HUES48 (cell line): Measurements from ENCODE around the gene RHOF.
A peak's percentile ranks its signal among the peaks of the same experiment; 100 is the strongest.

Experiments used
- H3K27ac ChIP-seq: one replicate; pipeline ENCODE4 v1.7.0; 2013; ENCODE audit warnings: low read depth, low read length, inconsistent platforms
- H3K27me3 ChIP-seq: 2 replicates; pipeline ENCODE4 v1.6.1; 2013; ENCODE audit warnings: mild to moderate bottlenecking, low read length; ENCODE audit not compliant: control insufficient read depth, insufficient read depth
- H3K36me3 ChIP-seq: 2 replicates; pipeline ENCODE4 v1.6.1; 2013; ENCODE audit warnings: low read length; ENCODE audit not compliant: control insufficient read depth, insufficient read depth
- H3K4me1 ChIP-seq: 2 replicates; pipeline ENCODE4 v1.6.1; 2013; ENCODE audit warnings: mild to moderate bottlenecking, low read length; ENCODE audit not compliant: control insufficient read depth, insufficient read depth
- H3K4me3 ChIP-seq: 2 replicates; pipeline ENCODE4 v1.5.1; 2013; ENCODE audit warnings: mild to moderate bottlenecking, low read depth, low read length
- H3K9ac ChIP-seq: 2 replicates; pipeline ENCODE4 v1.6.1; 2013; ENCODE audit warnings: mild to moderate bottlenecking, low read depth, low read length, moderate library complexity
- H3K9me3 ChIP-seq: 2 replicates; pipeline ENCODE4 v1.6.1; 2013; ENCODE audit warnings: low read length; ENCODE audit not compliant: control insufficient read depth, insufficient read depth

Gene RHOF

DNA sequence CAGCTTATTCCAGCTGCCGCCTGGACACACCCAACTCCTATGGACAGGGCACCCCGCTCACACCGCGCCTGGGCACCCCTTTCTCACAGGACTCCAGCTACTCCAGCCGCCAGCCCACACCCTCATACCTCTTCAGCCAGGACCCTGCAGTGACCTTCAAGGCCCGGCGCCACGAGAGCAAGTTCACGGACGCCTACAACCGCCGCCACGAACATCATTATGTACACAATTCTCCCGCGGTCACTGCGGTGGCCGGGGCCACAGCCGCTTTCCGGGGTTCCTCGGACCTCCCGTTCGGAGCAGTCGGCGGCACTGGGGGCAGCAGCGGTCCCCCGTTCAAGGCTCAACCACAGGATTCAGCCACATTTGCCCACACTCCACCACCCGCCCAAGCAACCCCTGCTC, 16.2 kb upstream of the RHOF start:
- Histone ChIP-seq H3K4me1 (peaks cover 31% of the 10 kb centered on the region), H3K36me3 (peaks cover 58% of the 10 kb centered on the region), H3K4me3 (no peak overlapping the region), H3K9me3 (no peaks in the 10 kb centered on the region), H3K9ac (no peak overlapping the region), H3K27me3 (no peaks in the 10 kb centered on the region), H3K27ac (no peak overlapping the region)

DNA sequence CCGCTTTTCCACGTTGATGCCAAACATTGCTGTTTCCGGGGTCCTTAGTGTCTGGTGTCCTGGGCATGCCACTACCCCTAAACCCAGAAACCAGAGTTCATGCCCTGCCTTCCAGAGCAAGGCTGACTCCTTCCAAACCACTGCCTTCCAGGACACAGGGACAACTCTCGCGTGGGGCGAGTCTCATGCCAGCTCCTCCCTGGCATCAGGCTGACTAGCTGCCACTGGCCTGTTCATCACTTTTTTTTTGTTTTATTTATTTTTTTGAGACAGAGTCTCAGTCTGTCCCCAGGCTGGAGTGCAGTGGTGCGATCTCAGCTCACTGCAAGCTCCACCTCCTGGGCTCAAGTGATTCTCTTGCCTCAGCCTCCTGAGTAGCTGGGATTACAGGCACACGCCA, 15.1 kb upstream of the RHOF start:
- H3K4me3 ChIP-seq, result no peak overlapping the region
- H3K27ac ChIP-seq, result no peak overlapping the region
- no peaks in the 10 kb centered on the region for H3K27me3 ChIP-seq
- no peak overlapping the region for H3K9ac ChIP-seq
- H3K36me3 ChIP-seq, result peaks cover 52% of the 10 kb centered on the region
- no peaks in the 10 kb centered on the region for H3K9me3 ChIP-seq
- peaks cover 31% of the 10 kb centered on the region for H3K4me1 ChIP-seq

DNA sequence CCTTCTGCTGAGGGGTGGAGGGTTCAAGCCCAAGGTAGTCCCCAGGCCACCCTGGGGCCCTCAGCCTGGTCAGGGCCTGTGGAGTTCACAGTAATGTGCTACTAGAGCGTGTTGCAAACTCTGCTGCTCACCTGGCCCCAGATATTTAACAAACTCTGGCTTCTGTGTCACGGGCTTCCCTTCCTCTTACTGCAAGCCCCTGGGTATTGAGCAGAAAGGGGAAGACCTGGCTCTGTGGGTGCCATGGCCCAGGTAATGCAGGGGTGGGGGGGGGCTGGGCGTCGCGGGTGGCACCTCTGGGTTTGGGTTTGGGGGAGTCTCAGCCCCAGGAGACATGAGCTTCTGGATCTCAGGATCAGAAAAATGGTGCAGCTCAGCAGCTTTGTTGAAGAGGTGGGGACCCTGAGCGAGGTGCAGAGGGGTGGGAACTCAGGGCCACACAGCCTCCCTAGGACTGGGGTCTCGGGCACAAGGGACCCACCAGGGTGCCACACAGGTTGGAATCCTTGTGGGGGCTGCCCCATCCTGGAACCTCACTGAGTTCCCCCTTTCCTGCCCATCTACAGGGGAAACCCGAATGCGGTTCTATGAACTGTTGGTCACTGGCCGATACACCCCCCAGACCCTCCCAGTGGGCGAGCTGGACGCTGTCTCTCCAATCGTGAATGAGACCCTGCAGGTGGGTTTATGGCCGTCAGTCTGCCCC, 14.3 kb upstream of the RHOF start:
- Histone ChIP-seq H3K36me3 (peaks cover 46% of the 10 kb centered on the region), H3K9ac (no peak overlapping the region), H3K27ac (no peak overlapping the region), H3K9me3 (no peaks in the 10 kb centered on the region), H3K27me3 (no peaks in the 10 kb centered on the region), H3K4me1 (peaks cover 31% of the 10 kb centered on the region), H3K4me3 (no peak overlapping the region)

DNA sequence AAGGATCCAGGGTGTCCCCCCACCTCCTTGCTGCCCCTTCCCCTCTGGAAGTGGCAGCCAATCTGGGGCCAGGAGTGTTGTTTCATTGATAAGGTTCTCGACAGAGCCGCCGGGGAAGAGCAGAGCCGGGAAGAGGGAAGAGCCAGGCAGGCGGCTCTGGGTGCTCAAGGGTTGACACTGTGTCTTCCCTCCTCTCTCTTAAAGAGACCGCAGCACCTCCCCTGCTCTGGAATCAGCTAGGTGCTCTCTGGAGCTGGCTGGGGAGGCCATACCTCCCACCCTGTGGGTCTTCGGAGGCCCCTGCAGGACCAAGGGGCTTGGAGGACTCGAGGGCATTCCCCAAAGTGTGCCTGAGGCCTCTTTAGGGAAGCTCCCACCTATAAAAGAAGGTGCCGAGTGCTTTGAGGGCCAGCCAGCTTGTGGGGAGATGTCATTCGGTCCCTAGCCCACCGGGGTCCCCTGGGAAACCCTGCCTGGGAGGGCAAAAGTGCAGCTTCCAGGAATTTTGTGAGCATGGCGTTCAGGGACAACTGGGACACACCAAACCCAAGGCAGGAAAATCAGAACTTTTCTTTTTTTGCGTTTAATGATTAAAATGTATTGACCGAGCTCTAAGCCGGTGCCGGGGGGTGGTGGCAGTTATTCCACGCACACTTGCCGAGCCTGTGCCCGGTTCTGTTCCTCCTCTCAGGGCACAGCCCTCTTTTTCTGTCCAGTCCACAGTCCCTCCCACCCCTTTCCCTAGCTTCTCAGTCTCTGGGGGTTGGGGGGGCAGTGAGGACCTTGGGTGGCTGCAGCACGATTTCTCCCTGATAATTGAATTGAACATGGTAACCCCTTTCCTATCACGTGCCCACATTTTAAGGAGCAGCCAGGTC, 13.3 kb upstream of the RHOF start:
- H3K9me3 ChIP-seq, result no peaks in the 10 kb centered on the region
- peak overlapping the region; percentile 48; the same call in 1 of the 2 replicates for H3K4me3 ChIP-seq
- H3K36me3 ChIP-seq, result peaks cover 46% of the 10 kb centered on the region
- H3K27ac ChIP-seq, result no peak overlapping the region
- peaks cover 28% of the 10 kb centered on the region for H3K4me1 ChIP-seq
- H3K27me3 ChIP-seq, result no peaks in the 10 kb centered on the region
- no peak overlapping the region for H3K9ac ChIP-seq

DNA sequence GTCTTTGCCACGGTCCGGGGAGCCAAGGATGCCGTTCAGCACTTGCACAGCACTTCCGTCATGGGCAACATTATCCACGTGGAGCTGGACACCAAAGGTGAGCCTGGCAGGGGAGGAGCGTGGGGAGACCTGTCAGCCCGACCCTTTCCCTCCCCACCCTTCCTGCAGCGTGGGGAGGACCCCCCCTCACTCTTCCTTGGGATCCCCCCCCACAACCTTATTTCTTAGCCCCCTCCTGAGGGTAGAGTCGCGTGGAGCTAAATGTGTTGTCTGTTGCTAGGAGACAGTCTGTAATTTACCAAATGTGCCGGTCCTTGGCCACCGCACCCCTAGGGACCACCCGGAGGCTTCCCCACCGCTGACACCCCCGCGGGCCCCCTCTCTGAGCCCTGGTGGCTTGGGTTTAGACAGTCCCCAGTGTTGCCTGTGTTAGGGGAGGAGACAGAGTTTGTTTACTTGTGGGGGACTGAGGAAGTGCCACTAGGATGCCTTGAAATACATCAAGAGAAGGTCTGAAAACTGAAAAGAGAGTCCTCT, 12.6 kb upstream of the RHOF start:
- peaks cover 44% of the 10 kb centered on the region for H3K36me3 ChIP-seq
- H3K27ac ChIP-seq, result peak overlapping the region; percentile 36
- no peak overlapping the region; the same call in 1 of the 2 replicates for H3K9ac ChIP-seq
- peaks cover 26% of the 10 kb centered on the region for H3K4me1 ChIP-seq
- H3K27me3 ChIP-seq, result no peaks in the 10 kb centered on the region
- H3K9me3 ChIP-seq, result no peaks in the 10 kb centered on the region
- peak overlapping the region; percentile 48 for H3K4me3 ChIP-seq

DNA sequence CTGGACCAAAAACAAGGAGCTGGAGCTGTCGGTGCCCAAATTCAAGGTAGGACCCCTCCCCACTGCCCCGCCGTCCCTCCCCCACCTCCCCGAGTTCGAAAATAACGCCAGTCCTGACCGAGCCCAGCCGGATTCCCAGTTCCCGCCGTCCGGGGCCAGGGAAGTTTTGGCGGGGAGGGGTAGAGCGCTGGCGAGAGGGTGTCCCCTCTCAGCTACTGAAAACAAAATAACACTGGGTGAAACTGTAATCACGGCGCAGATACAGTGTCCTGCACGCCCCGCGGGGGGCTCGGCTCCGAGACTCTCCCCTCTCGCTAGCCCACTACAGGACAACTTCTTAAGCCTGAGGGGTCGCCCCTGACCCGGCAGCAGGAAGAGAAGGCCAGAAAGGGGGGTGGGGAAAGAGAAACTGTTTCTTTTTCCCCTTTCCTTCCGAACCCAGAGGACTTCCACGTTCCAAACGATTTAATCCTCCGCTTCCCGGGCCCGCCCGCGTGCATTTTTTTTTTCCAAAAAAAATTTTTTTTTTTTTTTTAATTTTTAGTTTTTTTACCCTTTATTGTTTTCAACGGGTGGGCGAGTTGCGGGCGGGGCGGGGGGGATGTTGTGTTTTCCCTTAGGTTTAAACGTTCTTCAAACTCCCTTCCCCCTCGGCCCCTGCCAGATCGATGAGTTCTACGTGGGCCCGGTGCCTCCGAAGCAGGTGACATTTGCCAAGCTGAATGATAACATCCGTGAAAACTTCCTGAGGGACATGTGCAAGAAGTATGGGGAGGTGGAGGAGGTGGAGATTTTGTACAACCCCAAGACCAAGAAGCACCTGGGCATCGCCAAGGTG, 11.9 kb upstream of the RHOF start:
- Histone ChIP-seq H3K9me3 (no peaks in the 10 kb centered on the region), H3K9ac (peak overlapping the region; percentile 56; the same call in 1 of the 2 replicates), H3K4me1 (peaks cover 19% of the 10 kb centered on the region), H3K36me3 (peaks cover 38% of the 10 kb centered on the region), H3K27me3 (no peaks in the 10 kb centered on the region), H3K4me3 (peak overlapping the region; percentile 86), H3K27ac (no peak overlapping the region)

DNA sequence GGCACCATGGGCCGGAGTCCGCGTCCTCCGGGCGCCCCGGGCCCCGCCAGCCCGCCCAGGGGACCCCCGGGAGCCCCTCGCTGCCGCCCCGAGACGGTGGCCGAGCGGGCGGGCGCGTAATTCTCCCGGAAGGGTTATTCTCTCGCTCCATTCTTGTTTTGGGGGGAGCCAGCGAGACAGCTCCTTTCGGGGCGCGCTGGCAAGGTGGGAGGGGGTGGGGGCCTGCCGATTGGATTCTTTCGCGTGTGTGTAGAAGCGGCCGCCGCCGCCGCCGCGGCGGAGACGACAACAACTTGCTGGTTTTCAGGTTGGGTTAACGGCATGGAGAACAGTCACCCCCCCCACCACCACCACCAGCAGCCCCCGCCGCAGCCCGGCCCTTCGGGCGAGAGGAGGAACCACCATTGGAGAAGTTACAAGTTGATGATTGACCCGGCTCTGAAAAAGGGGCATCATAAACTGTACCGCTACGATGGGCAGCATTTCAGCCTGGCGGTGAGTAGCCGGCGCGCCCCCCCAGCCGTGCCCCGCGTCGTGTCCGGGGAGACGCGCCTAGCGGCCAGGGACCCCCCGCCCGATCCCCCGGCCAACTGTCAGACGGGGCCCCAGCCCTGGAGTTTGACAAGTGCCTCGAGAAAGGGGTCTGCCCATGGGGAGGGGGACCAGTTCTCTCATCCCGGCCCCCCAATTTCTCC, 11.1 kb upstream of the RHOF start:
- H3K9ac ChIP-seq, result no peak overlapping the region
- peaks cover 18% of the 10 kb centered on the region for H3K4me1 ChIP-seq
- H3K9me3 ChIP-seq, result no peaks in the 10 kb centered on the region
- no peak overlapping the region for H3K27ac ChIP-seq
- H3K27me3 ChIP-seq, result no peaks in the 10 kb centered on the region
- H3K4me3 ChIP-seq, result peak overlapping the region; percentile 86
- H3K36me3 ChIP-seq, result peaks cover 30% of the 10 kb centered on the region

DNA sequence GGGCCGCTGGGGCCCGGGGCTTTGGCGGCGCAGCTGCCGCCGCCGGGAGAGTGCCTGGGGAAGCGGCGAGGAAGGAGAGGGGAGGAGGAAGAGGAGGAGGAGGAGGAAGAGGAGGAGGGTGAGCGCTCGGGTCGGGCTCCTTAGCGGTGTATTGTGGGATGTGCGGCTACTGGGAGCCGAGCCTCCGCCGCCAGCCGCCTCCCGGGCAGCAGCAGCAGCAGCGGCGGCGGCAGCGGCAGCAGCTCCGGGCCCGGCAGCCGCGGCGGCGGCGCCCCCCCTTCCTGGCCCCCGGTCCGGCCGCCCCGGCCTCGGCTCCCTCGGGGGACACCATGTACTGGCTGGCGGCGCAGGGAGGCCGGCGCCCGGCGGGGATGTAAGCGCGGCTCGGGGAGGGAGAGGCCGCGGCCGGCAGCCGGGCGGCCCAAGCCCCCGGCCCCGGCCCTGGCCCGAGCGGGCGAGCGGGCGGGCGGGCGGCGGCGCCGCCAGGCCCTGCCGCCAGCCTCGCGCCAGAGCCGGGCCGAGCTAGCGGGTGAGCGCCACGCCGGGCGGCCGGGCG, 10.5 kb upstream of the RHOF start, which contains the start of gene SETD1B:
Gene SETD1B, plus strand, starts transcription at position 149 of the 556 bp plus-strand sequence. CDS start 729 bp downstream, outside the sequence.
- no peaks in the 10 kb centered on the region for H3K9me3 ChIP-seq
- peaks cover 23% of the 10 kb centered on the region for H3K4me1 ChIP-seq
- H3K4me3 ChIP-seq, result peak within 1 kb of the TSS; percentile 86
- H3K9ac ChIP-seq, result peak within 1 kb of the TSS; percentile 98
- H3K36me3 ChIP-seq, result peaks cover 26% of the 10 kb centered on the region
- no peaks in the 10 kb centered on the region for H3K27me3 ChIP-seq
- H3K27ac ChIP-seq, result peak within 1 kb of the TSS; percentile 100

DNA sequence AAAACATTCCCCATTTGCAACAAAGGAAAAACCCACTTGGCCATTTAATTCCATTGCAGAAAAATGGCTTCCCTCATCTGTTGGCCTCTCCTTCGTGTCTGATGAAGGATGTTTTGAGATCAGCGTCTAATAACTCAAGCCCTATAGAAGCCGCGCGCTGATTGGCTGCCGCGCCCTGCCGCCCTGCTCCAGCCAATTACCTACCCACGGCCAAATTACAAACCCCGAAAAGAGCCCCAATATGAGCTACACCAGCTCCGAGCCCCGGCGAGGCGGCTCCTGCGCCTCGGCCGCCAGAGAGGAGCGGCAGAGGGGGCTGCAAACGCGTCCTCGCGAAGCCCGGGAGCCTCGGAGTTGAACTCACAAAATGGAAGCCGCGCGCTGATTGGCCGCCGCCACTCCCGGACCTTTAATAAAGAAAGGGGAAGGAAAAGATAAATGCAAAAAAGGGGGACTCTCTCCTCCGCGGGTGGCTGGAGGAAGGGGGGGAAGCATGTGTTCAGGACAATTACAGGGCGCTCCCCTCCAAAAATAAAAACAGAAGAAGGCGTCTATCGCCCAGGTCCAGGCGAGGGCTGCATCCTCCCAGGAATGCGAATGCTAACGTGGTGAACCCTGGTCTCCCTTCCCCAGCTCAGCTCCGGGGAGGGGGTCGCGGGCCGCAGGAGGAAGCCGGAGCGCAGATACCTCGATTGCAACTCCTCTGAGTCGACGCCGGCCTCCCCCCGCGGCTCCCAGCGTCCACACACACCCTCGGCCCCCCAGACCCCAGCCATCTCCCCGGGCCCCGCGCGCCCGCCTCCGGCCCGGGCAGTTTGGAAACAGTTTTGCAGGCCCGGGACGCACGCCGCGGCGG, 9.6 kb upstream of the RHOF start:
- H3K9me3 ChIP-seq, result no peaks in the 10 kb centered on the region
- peak overlapping the region; percentile 100 for H3K27ac ChIP-seq
- peaks cover 31% of the 10 kb centered on the region for H3K4me1 ChIP-seq
- H3K27me3 ChIP-seq, result no peaks in the 10 kb centered on the region
- H3K36me3 ChIP-seq, result peaks cover 26% of the 10 kb centered on the region
- H3K9ac ChIP-seq, result peak overlapping the region; percentile 98
- H3K4me3 ChIP-seq, result peak overlapping the region; percentile 86
